SK-N-SH (cell line): ENCODE measurements around the gene VOPP1. TPM values are rescaled to one million over a fixed set of nuclear protein-coding genes. Genes with fewer than 3 reads are reported as not detected.

ENCODE experiments used
- CTCF ChIA-PET: fragments of 300-600, 350-600 bp; formaldehyde crosslinking; extraction: SDS; loops from one replicate; lab custom pipeline; 2021; lab: Yijun Ruan, JAX
- POLR2A ChIA-PET: fragments of 350-600 bp; sonication (Branson Sonifier 250); formaldehyde crosslinking; extraction: SDS; loops from one replicate; lab custom pipeline; 2020; ENCODE audit warnings: antibody characterized with exemption, inconsistent platforms; lab: Yijun Ruan, JAX
- DNase-seq: peaks from one replicate; pipeline ENCODE4 v3.0.0; 2012
- H2AFZ ChIP-seq: fragments of 200-600 bp; sonication (generic); 2 replicates; pipeline ENCODE4 v1.8.1; 2016; ENCODE audit warnings: antibody characterized with exemption, mild to moderate bottlenecking, low read depth
- H3F3A ChIP-seq: fragments of 200-600 bp; sonication (generic); replicated peaks from 2 replicates; pipeline ENCODE3; 2016; ENCODE audit warnings: antibody characterized with exemption, mild to moderate bottlenecking; ENCODE audit not compliant: insufficient read depth
- H3K27ac ChIP-seq, 2 experiments: fragments of 200-500 bp in 1 of 2; fragments of 200-600 bp in 1 of 2; sonication (Bioruptor generic) in 1 of 2; sonication (generic), shearing (Covaris generic) in 1 of 2; 2 replicates each; pipeline versions ENCODE4 v1.5.1 to v1.6.1; 2014 to 2016; ENCODE audit warnings: low read depth in 2 of 2, inconsistent platforms in 1 of 2, low read length in 1 of 2, mild to moderate bottlenecking in 1 of 2, mixed read lengths in 1 of 2
- H3K27me3 ChIP-seq: fragments of 200-600 bp; sonication (generic), shearing (Covaris generic); 2 replicates; pipeline ENCODE4 v1.6.1; 2016; ENCODE audit warnings: mixed run types; ENCODE audit not compliant: insufficient read depth
- H3K36me3 ChIP-seq, 2 experiments: fragments of 200-500 bp in 1 of 2; fragments of 200-600 bp in 1 of 2; sonication (Bioruptor generic) in 1 of 2; sonication (generic) in 1 of 2; replicated peaks in 1 of 2; 2 replicates each; pipeline versions ENCODE3 to v1.5.1; 2014 to 2016; ENCODE audit warnings: low read length in 1 of 2, mild to moderate bottlenecking in 1 of 2; ENCODE audit not compliant: insufficient read depth in 2 of 2, control insufficient read depth in 1 of 2
- H3K4me1 ChIP-seq, 2 experiments: fragments of 200-500 bp in 1 of 2; fragments of 200-600 bp in 1 of 2; sonication (Bioruptor generic) in 1 of 2; sonication (generic), shearing (Covaris generic) in 1 of 2; 2 replicates each; pipeline versions ENCODE4 v1.5.1 to v1.6.1; 2014 to 2016; ENCODE audit warnings: low read depth in 1 of 2, low read length in 1 of 2, mixed run types in 1 of 2; ENCODE audit not compliant: insufficient read depth in 2 of 2, control insufficient read depth in 1 of 2
- H3K4me2 ChIP-seq: fragments of 200-600 bp; sonication (generic), shearing (Covaris generic); 2 replicates; pipeline ENCODE4 v1.6.1; 2017; ENCODE audit warnings: mixed run types
- H3K4me3 ChIP-seq, 2 experiments: fragments of 200-500 bp in 1 of 2; fragments of 200-600 bp in 1 of 2; sonication (Bioruptor generic) in 1 of 2; sonication (generic), shearing (Covaris generic) in 1 of 2; 2 replicates each; pipeline versions ENCODE4 v1.5.1 to v1.8.1; 2014 to 2016; ENCODE audit warnings: low read depth in 2 of 2, inconsistent platforms in 1 of 2, low read length in 1 of 2, mild to moderate bottlenecking in 1 of 2, mixed read lengths in 1 of 2, moderate library complexity in 1 of 2
- H3K79me2 ChIP-seq: fragments of 200-600 bp; sonication (generic); 2 replicates; pipeline ENCODE4 v1.8.1; 2017; ENCODE audit warnings: mild to moderate bottlenecking; ENCODE audit not compliant: insufficient read depth
- H3K9ac ChIP-seq: fragments of 200-600 bp; sonication (generic); 2 replicates; pipeline ENCODE4 v1.6.1; 2017; ENCODE audit warnings: mixed run types
- H3K9me2 ChIP-seq: fragments of 200-600 bp; sonication (generic); 2 replicates; pipeline ENCODE4 v1.6.1; 2017; ENCODE audit warnings: mixed run types
- H3K9me3 ChIP-seq: fragments of 200-600 bp; sonication (generic); 2 replicates; pipeline ENCODE4 v1.6.1; 2017; ENCODE audit warnings: mixed run types, mild to moderate bottlenecking, moderate library complexity
- H4K20me1 ChIP-seq: fragments of 200-600 bp; sonication (generic); 2 replicates; pipeline ENCODE4 v1.6.1; 2017; ENCODE audit warnings: mild to moderate bottlenecking, mixed run types; ENCODE audit not compliant: insufficient read depth
- ELF1 ChIP-seq: IDR thresholded peaks from 2 replicates; pipeline ENCODE4 v1.4.0; 2012
- EP300 ChIP-seq, 2 experiments: IDR thresholded peaks; 2 replicates each; pipeline versions ENCODE4 v1.4.0 to v1.6.1; 2012; ENCODE audit warnings: borderline replicate concordance in 1 of 2, low read depth in 1 of 2, low read length in 1 of 2
- EZH2phosphoT487 ChIP-seq: fragments of 200-600 bp; sonication (generic); IDR thresholded peaks from 2 replicates; pipeline ENCODE4 v1.6.1; 2017; ENCODE audit warnings: low read depth, mixed run types, mild to moderate bottlenecking, antibody characterized with exemption, moderate library complexity, borderline replicate concordance
- FOXJ3 ChIP-seq: sonication (generic); formaldehyde crosslinking; IDR thresholded peaks from 2 replicates; pipeline ENCODE4 v1.5.1; 2020; ENCODE audit warnings: mild to moderate bottlenecking, missing genetic modification reagents
- FOXM1 ChIP-seq: IDR thresholded peaks from 2 replicates; pipeline ENCODE4 v1.4.0; 2012; ENCODE audit warnings: low read depth, mild to moderate bottlenecking
- GABPA ChIP-seq: IDR thresholded peaks from 2 replicates; pipeline ENCODE4 v1.4.0; 2012; ENCODE audit warnings: low read depth, mild to moderate bottlenecking
- GATA2 ChIP-seq: sonication (generic); formaldehyde crosslinking; IDR thresholded peaks from 2 replicates; pipeline ENCODE4 v1.5.0; 2020; ENCODE audit warnings: mild to moderate bottlenecking, missing genetic modification reagents
- JUND ChIP-seq: IDR thresholded peaks from 2 replicates; pipeline ENCODE4 v1.4.0; 2012
- NFIC ChIP-seq: IDR thresholded peaks from 2 replicates; pipeline ENCODE4 v1.4.0; 2012; ENCODE audit warnings: borderline replicate concordance
- RCOR1 ChIP-seq: fragments of 150-350 bp; IDR thresholded peaks from 2 replicates; pipeline ENCODE4 v1.6.1; 2017; ENCODE audit warnings: antibody characterized with exemption, low read length
- RFX5 ChIP-seq: IDR thresholded peaks from 2 replicates; pipeline ENCODE4 v1.6.1; 2012; ENCODE audit warnings: mild to moderate bottlenecking, improper control_type of control experiment, low read length
- RXRA ChIP-seq: IDR thresholded peaks from 2 replicates; pipeline ENCODE4 v1.4.0; 2012; ENCODE audit warnings: low read depth, mild to moderate bottlenecking, borderline replicate concordance
- SMC3 ChIP-seq: IDR thresholded peaks from 2 replicates; pipeline ENCODE4 v1.6.1; 2012; ENCODE audit warnings: low read depth, low read length, improper control_type of control experiment
- TEAD4 ChIP-seq: IDR thresholded peaks from 2 replicates; pipeline ENCODE4 v1.4.0; 2012; ENCODE audit warnings: mild to moderate bottlenecking, borderline replicate concordance; ENCODE audit not compliant: insufficient read depth
- WGBS: methylation state at CpG from one replicate; pipeline ENCODE4 v1.1.6; 2017; ENCODE audit warnings: low lambda C conversion rate; 5-methylcytosine and 5-hydroxymethylcytosine counted together
- polyA plus RNA-seq, 3 experiments: library from polyadenylated mRNA; depleted of rRNA; stranded (reverse); fragments of >200 nt; gene quantifications; 2 replicates each; pipeline ENCODE4 v1.2.3, GENCODE V29; 2012
- TF ChIP-seq, protein P1 (sequence below): IDR thresholded peaks from 2 replicates; pipeline ENCODE4 v1.4.0; 2012; ENCODE audit warnings: low read depth, borderline replicate concordance
- TF ChIP-seq, protein P2 (sequence below): IDR thresholded peaks from 2 replicates; pipeline ENCODE4 v1.6.1; 2012; ENCODE audit warnings: mild to moderate bottlenecking, low read depth, low read length, moderate library complexity
- TF ChIP-seq, protein P3 (sequence below): fragments of 150-350 bp; IDR thresholded peaks from 2 replicates; pipeline ENCODE4 v1.6.1; 2017; ENCODE audit warnings: antibody characterized with exemption, low read length, low read depth, borderline replicate concordance
- TF ChIP-seq, protein P4 (sequence below): IDR thresholded peaks from 2 replicates; pipeline ENCODE4 v1.4.0; 2012; ENCODE audit warnings: low read depth, borderline replicate concordance

Gene VOPP1
- polyA plus RNA-seq, 1 of the 3 experiments (the other 2 are of a cell fraction): 69.5 TPM

DNA sequence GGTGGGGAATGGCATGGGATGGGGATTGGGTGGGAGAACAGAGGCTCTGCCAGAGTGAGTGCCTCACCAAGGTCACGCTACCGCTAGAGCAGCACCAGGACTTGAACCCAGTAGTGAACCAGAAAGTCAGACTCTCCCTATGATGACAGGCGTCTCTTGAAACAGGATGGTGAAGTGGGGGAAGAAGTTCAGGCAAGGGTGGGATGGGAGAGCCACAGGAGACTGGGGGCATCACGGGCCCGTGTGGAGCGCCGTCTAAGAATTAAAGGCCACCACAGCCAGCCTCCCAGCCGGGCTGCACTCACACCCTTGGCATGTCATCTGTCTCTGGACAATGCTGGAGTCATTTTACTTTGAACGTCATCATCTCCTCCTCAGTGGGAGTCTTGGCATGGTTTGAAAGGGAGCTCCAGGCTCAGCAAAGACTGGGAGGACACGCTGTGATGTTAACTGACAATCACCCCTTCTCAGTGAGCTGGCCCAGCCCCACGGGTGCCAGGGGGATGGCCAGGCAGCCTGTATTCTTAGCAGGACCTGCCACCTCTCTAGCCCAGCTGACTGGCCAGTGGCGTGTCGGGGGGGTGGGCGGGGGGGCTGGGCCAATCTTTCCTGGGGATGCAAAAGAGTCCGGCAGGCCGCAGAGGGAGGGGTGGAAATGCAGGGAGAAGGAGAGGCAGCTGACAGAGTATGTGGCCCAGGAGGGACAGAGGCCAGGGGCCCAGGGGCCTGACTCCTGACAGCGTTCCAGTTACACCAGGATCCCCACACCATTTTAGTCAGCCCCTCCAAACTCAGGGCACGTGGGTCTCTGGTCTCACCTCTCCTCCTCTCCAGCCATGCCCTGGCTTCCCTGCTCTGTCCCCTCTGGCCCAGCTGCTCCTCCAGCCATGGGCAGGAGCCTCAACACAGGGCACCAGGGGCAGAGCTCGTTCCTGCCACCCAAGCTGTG lies 96.2 kb downstream of the VOPP1 start:
- Histone ChIP-seq H3K9me2 (no peaks in the 10 kb centered on the region), H3K27me3 (no peaks in the 10 kb centered on the region), H3K9ac (no peak overlapping the region), H3K9me3 (no peaks in the 10 kb centered on the region), H3F3A (peaks cover 15% of the 10 kb centered on the region), H3K27ac (no peak overlapping the region), H3K4me2 (no peak overlapping the region), H3K4me3 (no peak overlapping the region), H3K36me3 (peaks cover 12 to 18% of the 10 kb centered on the region in 2 experiments), H3K4me1 (no peaks in the 10 kb centered on the region), H4K20me1 (peaks cover 43% of the 10 kb centered on the region), H3K79me2 (peaks cover 28% of the 10 kb centered on the region; the same call in 1 of the 2 replicates), H2AFZ (no peak overlapping the region)
- ChIA-PET CTCF (no interaction called here), POLR2A (no interaction called here)
- TF ChIP-seq GABPA (no peak), EP300 (IDR thresholded peaks at IDR 0.05; ENCODE audit: borderline replicate concordance in 1 of 2, low read depth in 1 of 2, low read length in 1 of 2) (no peak), ELF1 (no peak), SMC3 (no peak), EZH2phosphoT487 (no peak), RCOR1 (no peak), RFX5 (no peak), FOXM1 (no peak), FOXJ3 (CRISPR knock-in tag) (no peak), TEAD4 (no peak), JUND (no peak), GATA2 (no peak), NFIC (no peak), RXRA (no peak)
- TF ChIP-seq, protein P1, sequence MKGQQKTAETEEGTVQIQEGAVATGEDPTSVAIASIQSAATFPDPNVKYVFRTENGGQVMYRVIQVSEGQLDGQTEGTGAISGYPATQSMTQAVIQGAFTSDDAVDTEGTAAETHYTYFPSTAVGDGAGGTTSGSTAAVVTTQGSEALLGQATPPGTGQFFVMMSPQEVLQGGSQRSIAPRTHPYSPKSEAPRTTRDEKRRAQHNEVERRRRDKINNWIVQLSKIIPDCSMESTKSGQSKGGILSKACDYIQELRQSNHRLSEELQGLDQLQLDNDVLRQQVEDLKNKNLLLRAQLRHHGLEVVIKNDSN: no peak
- TF ChIP-seq, protein P2, sequence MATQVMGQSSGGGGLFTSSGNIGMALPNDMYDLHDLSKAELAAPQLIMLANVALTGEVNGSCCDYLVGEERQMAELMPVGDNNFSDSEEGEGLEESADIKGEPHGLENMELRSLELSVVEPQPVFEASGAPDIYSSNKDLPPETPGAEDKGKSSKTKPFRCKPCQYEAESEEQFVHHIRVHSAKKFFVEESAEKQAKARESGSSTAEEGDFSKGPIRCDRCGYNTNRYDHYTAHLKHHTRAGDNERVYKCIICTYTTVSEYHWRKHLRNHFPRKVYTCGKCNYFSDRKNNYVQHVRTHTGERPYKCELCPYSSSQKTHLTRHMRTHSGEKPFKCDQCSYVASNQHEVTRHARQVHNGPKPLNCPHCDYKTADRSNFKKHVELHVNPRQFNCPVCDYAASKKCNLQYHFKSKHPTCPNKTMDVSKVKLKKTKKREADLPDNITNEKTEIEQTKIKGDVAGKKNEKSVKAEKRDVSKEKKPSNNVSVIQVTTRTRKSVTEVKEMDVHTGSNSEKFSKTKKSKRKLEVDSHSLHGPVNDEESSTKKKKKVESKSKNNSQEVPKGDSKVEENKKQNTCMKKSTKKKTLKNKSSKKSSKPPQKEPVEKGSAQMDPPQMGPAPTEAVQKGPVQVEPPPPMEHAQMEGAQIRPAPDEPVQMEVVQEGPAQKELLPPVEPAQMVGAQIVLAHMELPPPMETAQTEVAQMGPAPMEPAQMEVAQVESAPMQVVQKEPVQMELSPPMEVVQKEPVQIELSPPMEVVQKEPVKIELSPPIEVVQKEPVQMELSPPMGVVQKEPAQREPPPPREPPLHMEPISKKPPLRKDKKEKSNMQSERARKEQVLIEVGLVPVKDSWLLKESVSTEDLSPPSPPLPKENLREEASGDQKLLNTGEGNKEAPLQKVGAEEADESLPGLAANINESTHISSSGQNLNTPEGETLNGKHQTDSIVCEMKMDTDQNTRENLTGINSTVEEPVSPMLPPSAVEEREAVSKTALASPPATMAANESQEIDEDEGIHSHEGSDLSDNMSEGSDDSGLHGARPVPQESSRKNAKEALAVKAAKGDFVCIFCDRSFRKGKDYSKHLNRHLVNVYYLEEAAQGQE: no peak
- TF ChIP-seq, protein P3, sequence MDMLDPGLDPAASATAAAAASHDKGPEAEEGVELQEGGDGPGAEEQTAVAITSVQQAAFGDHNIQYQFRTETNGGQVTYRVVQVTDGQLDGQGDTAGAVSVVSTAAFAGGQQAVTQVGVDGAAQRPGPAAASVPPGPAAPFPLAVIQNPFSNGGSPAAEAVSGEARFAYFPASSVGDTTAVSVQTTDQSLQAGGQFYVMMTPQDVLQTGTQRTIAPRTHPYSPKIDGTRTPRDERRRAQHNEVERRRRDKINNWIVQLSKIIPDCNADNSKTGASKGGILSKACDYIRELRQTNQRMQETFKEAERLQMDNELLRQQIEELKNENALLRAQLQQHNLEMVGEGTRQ: no peak
- TF ChIP-seq, protein P4, sequence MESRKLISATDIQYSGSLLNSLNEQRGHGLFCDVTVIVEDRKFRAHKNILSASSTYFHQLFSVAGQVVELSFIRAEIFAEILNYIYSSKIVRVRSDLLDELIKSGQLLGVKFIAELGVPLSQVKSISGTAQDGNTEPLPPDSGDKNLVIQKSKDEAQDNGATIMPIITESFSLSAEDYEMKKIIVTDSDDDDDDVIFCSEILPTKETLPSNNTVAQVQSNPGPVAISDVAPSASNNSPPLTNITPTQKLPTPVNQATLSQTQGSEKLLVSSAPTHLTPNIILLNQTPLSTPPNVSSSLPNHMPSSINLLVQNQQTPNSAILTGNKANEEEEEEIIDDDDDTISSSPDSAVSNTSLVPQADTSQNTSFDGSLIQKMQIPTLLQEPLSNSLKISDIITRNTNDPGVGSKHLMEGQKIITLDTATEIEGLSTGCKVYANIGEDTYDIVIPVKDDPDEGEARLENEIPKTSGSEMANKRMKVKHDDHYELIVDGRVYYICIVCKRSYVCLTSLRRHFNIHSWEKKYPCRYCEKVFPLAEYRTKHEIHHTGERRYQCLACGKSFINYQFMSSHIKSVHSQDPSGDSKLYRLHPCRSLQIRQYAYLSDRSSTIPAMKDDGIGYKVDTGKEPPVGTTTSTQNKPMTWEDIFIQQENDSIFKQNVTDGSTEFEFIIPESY: no peak
- 90% methylated on average over 18 of the region's 19 CpGs for WGBS
- no peak for DNase-seq
